Transverse colon (tissue), 4 donors: ENCODE results near the gene ANKS1B.

Experiments
- EP300 ChIP-seq: sonication (generic); formaldehyde crosslinking; IDR thresholded peaks from one replicate; pipeline ENCODE4 v1.6.1; 2017; ENCODE audit warnings: antibody characterized with exemption, low read depth
- POLR2A ChIP-seq: fragments of 450-650 bp; IDR thresholded peaks from one replicate; pipeline ENCODE4 v1.6.1; 2016; ENCODE audit warnings: antibody characterized with exemption, mild to moderate bottlenecking, moderate library complexity
- POLR2AphosphoS5 ChIP-seq, 3 donors: sonication (generic); formaldehyde crosslinking; IDR thresholded peaks; one replicate each; pipeline ENCODE4 v1.6.1; 2016; ENCODE audit warnings: antibody characterized with exemption in 3 of 3
- TF ChIP-seq, protein P1 (sequence below), 5 experiments: fragments of 200-600 bp in 3 of 5; fragments of 450-650 bp in 2 of 5; sonication (generic) in 3 of 5; IDR thresholded peaks; 1 replicate in 2 of 5; 2 replicates in 3 of 5; pipeline ENCODE4 v1.5.1; 2016 to 2017; ENCODE audit warnings: antibody characterized with exemption in 5 of 5, inconsistent platforms in 3 of 5, mild to moderate bottlenecking in 2 of 5, moderate library complexity in 1 of 5

DNA sequence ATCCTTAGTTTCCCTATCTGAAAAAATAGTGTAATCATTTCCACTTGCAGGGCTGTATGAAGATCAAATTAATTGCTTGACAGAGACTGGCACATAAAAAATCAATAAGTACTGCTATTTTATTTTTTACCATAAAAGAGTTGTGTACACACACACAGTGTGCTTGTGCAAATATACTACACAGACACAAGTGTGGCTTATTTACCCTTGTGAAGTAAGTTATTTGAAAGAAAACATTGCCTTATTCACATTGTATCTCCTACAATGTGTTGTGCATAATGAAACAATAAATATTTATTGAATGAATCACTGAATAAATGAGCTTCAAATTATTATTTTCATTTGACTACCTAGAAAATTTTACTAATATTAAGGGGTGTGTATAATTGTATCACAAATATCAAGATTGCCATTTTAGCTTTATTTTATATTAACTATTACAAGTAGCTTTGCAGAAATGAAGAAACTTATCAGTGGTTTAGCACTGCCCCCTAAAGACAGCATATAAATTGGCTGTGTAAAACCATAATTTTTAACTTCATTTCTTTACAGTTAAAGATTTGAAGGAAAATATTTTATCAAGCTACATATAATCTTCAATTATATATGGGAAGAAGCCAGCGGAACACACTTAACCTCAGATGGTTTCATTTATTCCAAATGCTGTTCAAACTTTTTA, 325.9 kb downstream of the ANKS1B start:
- no peak for TF ChIP-seq POLR2A
- TF ChIP-seq, protein P1, sequence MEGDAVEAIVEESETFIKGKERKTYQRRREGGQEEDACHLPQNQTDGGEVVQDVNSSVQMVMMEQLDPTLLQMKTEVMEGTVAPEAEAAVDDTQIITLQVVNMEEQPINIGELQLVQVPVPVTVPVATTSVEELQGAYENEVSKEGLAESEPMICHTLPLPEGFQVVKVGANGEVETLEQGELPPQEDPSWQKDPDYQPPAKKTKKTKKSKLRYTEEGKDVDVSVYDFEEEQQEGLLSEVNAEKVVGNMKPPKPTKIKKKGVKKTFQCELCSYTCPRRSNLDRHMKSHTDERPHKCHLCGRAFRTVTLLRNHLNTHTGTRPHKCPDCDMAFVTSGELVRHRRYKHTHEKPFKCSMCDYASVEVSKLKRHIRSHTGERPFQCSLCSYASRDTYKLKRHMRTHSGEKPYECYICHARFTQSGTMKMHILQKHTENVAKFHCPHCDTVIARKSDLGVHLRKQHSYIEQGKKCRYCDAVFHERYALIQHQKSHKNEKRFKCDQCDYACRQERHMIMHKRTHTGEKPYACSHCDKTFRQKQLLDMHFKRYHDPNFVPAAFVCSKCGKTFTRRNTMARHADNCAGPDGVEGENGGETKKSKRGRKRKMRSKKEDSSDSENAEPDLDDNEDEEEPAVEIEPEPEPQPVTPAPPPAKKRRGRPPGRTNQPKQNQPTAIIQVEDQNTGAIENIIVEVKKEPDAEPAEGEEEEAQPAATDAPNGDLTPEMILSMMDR (IDR thresholded peaks at IDR 0.05), result no peak
- TF ChIP-seq POLR2AphosphoS5 (IDR thresholded peaks at IDR 0.05), result no peak
- TF ChIP-seq EP300, result no peak
